Germinal center (tissue), 1 donor: ENCODE measurements around the gene SUGP1.

Experiments used
- DNase-seq: peaks from one replicate; pipeline ENCODE4 v3.0.0; 2012; ENCODE audit warnings: mixed read lengths, low spot score

SUGP1 gene

DNA sequence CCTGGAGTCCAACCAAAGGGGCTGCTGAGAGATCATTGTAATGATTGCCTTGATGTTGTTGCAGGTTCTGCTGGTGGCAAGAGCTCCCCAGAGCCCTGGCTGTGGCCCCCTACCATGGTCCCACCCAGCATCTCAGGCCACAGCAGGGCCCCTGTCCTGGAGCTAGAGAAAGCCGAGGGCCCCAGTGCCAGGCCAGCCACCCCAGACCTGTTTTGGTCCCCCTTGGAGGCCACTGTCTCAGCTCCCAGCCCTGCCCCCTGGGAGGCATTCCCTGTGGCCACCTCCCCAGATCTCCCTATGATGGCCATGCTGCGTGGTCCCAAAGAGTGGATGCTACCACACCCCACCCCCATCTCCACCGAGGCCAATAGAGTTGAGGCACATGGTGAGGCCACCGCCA is 93.1 kb downstream of the SUGP1 start:
- no peak for DNase-seq

DNA sequence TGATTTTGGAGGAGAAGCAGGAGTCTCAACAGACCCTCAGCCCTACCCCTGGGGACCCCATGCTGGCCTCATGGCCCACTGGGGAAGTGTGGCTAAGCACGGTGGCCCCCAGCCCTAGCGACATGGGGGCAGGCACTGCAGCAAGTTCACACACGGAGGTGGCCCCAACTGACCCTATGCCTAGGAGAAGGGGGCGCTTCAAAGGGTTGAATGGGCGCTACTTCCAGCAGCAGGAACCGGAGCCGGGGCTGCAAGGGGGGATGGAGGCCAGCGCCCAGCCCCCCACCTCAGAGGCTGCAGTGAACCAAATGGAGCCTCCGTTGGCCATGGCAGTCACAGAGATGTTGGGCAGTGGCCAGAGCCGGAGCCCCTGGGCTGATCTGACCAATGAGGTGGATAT is 93.6 kb downstream of the SUGP1 start:
- DNase-seq: no peak

DNA sequence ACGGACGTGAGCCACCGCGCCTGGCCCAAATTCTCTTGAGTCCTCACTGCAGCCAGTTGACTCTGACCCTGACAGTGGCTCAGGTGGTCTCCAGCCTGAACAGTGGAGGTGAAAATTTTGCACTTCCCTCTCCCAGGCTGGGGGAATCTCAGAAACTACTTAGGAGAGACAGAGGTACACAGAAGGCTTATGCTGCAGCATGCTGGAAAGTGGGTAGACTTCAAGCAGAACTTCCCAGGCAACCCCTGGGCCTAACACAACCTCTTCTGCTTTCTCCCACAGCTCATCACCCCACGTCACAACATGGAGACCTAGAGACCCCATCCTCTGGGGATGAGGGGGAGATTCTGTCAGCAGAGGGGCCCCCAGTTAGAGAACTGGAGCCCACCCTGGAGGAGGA is 94.1 kb downstream of the SUGP1 start:
- no peak for DNase-seq
